Measurements from ENCODE around the gene KCNK1.
"Not testable (repeated sequence)": the region's sequence is repeated elsewhere in the genome, so short reads cannot be mapped to it uniquely, and the experiment has no call there.

Gene KCNK1

GRCh38 chr1:233670363-233670762 lies 56.5 kb downstream of the KCNK1 start:
- DNase-seq = not testable (repeated sequence)

- DNase-seq = no peak
Measured at GRCh38 chr1:233671286-233671685, 57.4 kb downstream of the KCNK1 start.

DNA sequence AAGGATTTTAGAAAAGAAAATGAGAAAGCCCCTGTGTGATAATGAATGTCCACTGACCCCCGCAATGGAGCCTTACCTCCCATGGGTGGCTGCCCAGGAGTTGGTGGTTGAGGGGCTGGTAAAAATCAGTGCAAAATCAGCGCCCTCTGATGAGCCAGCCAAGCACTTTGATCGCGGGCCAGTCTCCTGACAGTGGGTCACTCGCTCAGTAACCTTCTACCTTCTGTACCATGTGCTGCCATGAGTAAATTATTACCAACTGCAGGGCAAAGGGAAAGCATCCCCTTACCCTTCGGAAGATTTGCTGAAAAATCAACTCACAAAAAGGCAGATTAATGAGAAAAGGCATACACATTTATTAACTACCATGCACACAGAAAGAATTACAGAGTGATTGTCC lies 58.8 kb downstream of the KCNK1 start:
- no peak for DNase-seq

- no peak for DNase-seq
Measured at GRCh38 chr1:233673261-233673946, 59.5 kb downstream of the KCNK1 start.

- no peak for DNase-seq
Measured at GRCh38 chr1:233673947-233674431, 60.1 kb downstream of the KCNK1 start.

DNA sequence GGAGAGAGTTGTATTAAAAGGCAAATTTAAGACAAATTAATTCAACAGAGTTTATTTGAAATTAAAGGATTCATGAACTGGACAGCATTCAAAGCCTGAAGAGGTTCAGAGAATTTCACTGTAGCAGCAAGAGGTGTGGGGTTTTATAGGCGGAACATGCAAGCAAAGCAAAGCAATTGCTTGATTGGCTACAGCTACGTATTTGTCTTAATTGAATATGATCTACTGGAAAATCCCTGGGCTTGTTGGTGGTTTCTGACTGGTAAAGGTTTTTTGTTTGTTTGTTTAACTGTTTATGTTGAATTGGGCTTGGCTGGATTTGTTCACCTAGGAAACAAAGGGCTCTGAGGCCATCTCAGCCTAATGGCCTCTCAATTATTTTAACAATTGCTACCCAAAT lies 61.5 kb downstream of the KCNK1 start:
- no peak for DNase-seq

- no peak for DNase-seq
Measured at GRCh38 chr1:233675893-233676292, 62.0 kb downstream of the KCNK1 start.

DNA sequence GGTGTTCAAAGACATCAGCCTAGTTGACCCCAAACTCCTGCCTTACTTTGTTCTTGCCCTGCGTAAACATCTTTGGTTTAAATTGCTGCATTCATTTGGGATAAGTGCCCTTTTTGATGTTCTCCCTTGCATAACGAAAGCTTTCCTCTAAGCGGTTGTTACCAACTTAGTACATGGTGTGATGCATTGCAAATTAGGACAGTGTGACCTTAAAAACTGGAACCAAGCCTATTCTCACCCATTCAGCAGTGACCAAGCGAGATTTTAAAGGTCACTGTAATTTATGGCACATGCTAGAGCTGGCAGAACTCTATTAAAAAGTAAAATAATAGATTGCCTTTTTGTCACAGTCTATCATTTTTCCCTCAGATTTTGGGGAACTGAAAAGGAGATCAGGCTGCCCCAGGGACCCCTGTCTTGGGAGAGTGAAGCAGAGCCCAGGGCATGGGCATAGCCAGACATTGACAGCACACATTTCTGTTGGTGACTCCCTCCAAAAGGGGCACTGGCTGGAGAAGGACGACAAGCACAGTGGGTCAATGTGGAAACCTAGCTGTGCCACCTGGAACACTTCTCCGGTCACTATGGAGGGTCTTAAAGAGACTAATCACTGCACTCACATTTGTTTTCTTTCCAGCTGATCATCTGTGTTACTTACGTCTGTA lies 63.9 kb downstream of the KCNK1 start:
- DNase-seq = no peak

DNA sequence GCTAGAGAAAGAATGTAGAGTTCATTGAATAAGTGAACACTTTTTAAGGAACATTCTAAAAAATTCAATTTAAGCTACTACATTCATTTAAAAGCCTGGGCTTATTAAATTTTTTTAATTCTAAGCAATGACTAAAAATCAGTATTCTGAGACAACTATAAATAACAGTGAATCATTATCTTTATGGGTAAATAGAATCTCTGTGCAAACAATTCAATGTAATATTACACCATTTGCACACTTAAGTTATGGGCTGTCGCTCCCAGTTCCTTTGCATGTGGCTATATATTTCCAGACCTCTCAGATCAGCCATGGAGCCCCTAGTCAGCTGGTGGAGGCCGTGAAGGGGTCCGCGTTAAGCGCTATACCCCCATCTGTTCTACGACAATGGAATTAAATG lies 65.1 kb downstream of the KCNK1 start:
- DNase-seq = no peak

DNA sequence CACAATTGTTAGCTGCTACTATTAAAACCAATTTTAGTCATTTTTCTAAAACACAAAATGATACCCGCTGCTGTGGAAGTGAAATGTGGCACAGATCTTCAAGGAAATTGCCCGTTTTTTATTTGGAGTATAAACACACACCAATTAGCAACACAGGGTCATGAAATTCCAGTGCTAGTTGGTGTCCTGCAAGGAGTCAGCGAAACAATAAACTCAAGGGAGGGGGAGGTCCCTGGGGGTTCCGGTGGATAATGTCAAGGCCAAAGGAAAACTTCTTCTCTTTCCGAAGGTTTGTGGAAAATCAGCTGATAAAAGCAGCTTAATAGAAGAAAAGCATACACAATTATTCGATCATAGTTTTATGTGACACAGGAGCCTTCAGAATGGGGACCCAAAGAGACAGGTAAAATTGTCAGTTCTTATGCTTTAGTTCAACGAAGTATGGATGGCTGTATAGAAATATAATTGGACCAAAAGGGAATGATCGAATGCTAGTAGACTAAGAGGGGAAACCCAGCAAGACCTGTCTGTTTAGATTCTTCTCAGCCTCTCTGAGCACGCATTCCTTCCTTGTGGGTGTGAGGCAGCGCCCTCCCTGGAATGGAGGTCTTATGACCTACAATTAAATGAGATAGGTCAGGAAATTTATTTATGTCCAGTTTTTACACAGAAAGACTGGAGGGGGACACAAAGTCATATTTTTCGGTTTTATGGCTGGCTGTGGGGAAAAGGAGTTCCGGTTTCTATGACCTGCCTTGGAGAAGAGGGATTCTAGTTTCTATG lies 65.9 kb downstream of the KCNK1 start:
- no peak for DNase-seq

- no peak for DNase-seq
Measured at GRCh38 chr1:233681285-233681684, 67.4 kb downstream of the KCNK1 start.

DNA sequence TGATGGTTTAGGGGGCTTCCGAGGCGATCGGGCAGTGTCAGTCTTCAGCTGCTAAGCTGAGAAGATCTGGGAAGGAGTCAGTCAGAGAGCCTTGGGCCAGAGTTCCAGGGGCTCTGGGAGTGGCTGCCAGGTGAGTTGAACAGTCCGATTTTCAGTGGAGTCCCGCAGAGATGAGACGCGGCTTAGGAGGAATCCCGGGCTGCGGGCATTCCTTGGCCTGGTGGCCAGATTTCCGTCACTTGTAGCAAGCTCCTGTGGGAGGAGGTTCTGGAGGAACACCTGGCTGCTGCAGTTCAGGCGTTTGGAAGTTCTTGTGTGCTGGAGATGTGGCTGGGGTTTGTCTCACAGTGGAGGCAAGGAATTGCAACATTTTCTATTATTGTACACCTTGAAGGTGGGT lies 72.7 kb downstream of the KCNK1 start:
- DNase-seq = not testable (repeated sequence)

GRCh38 chr1:233689017-233689747 lies 75.3 kb downstream of the KCNK1 start:
- DNase-seq = no peak

DNA sequence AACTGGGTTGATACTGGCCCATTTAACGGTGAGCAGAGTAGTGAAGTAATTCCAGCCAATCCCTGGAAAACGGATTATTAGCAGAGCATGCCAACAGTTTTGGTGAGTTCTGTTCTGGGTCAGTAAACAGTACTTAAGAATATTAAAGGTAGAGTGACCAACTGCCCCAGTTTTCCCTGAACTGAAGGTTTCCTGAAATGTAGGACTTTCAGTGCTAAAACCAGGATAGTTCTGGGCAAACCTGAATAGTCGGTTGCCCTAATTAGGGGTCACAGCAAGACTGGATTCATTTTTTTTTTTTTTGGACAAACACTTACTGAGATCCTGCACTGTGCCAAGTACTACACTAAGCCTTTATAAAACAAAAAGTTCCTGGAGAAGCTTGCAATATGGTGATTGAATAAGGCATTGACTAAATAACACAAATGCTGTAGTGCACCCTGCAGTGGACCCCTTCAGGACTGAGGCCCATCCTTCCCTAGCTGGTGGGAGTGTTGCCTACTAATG lies 75.9 kb downstream of the KCNK1 start:
- no peak for DNase-seq

DNA sequence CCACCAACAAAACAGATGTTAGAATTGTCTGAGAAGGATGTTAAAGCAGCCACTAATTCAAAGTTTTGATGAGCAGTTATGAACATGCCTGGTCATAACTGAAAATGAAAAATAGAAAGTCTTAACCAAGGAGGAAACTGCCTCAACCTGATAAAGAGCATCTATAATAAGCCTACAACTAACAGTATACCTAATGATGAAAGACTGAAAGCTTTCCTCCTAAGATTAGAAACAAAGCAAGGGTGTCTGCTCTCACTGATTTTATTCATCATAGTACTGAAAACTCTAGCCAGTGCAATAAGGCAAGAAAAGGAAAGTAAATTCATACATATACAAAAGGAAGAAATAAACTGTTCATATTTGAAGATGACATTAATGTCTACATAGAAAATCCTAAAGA lies 82.0 kb downstream of the KCNK1 start:
- no peak for DNase-seq

- no peak for DNase-seq
Measured at GRCh38 chr1:233700338-233700737, 86.4 kb downstream of the KCNK1 start.

- DNase-seq = no peak
Measured at GRCh38 chr1:233704170-233704897, 90.4 kb downstream of the KCNK1 start.

DNA sequence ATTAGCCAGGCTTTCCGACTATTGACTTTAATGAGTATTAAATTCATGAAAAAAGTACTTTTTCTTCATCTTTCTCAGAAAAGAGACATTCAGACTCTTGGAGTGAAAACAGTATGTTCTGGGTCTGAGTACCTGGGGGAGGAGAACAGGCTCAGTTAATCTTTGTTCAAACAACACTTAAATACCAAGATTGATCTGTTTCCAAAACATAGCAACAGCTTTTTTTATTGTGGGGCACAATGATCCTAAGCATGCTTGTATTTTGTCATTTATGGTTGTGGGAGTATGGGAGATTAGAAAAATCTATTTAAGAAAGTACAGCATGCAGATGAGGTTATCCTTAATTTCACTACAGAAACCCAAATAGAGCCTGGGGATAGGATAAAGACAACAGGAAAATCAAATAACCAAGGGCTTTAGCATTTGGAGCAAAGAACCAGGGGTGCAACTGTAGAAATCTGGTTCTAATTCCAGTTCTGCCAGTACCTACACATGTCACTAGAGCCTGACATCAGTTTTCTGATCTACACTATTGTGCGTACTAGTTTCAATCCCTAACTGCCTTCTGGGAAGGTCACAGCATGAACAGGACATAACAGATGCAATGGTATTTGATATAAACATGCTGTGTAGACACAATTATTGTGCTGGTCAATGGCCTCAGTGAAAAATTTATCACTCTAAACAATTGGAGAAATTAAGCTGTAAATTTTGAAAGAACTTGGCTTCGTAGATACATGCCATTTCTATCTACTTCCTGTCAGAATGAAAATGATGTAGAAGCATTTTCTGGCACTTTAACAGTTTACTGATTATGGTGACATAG lies 91.2 kb downstream of the KCNK1 start:
- DNase-seq = no peak

DNA sequence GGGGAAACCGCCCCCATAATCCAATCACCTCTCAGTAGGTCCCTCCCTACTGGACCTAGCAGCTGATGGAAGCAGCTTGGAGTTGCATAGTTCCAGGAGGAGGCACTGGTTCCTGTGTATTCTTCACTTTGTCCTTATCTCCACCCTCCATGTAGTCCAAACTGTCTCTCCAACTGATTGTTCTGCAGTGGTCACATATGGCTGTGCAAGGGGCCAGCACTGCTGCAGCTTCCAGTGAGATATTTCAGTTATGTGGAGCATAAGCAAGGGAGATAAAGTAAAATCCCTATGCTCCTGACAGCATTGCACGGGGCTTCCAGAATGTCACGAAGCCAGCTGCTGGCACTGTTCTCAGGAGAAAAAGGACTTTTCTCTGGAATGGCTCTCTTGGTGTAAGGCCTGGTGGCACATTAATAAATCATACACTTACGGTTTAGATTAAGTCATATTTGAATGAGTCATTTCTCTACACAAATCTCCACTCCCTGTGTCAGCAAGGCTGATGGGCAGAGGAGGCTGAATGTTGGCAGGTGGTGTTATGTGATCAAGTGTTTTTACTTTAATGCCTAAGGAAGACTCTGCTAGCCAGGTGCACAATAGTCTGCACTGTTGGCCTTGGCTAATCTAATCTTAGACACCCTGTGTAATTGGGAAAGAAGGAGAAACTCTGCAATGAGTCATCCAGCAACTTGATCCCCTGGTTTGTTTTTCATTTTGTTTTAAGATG lies 93.4 kb downstream of the KCNK1 start:
- DNase-seq = no peak

All from stimulated activated naive CD4-positive, alpha-beta T cell (primary cell).